ENCODE data around the gene PRKCE.

The PRKCE gene

GRCh38 chr2:45759310-45759851 lies 107.9 kb downstream of the PRKCE start:
- peak; percentile 71 for DNase-seq

- no peak for DNase-seq
Observed at GRCh38 chr2:45761635-45762034, 110.2 kb downstream of the PRKCE start.

GRCh38 chr2:45763255-45763654 lies 111.8 kb downstream of the PRKCE start:
- no peak for DNase-seq

GRCh38 chr2:45763797-45764196 lies 112.3 kb downstream of the PRKCE start:
- no peak for DNase-seq

- DNase-seq, result no peak
Observed at GRCh38 chr2:45765007-45765727, 113.7 kb downstream of the PRKCE start.

- DNase-seq, result peak; percentile 65
Observed at GRCh38 chr2:45765728-45766254, 114.3 kb downstream of the PRKCE start.

GRCh38 chr2:45768208-45768607 lies 116.7 kb downstream of the PRKCE start:
- DNase-seq, result no peak

GRCh38 chr2:45769056-45769455 lies 117.6 kb downstream of the PRKCE start:
- no peak for DNase-seq

- DNase-seq, result no peak
Observed at GRCh38 chr2:45769854-45770576, 118.5 kb downstream of the PRKCE start.

GRCh38 chr2:45770811-45771210 lies 119.3 kb downstream of the PRKCE start:
- DNase-seq, result no peak

- peak; percentile 53 for DNase-seq
Observed at GRCh38 chr2:45771261-45771660, 119.8 kb downstream of the PRKCE start.

GRCh38 chr2:45772038-45772437 lies 120.6 kb downstream of the PRKCE start:
- DNase-seq, result no peak

- no peak for DNase-seq
Observed at GRCh38 chr2:45773909-45774308, 122.4 kb downstream of the PRKCE start.

- no peak for DNase-seq
Observed at GRCh38 chr2:45774688-45775244, 123.3 kb downstream of the PRKCE start.

- DNase-seq, result no peak
Observed at GRCh38 chr2:45776160-45776955, 124.9 kb downstream of the PRKCE start.

GRCh38 chr2:45777996-45778719 lies 126.7 kb downstream of the PRKCE start:
- no peak for DNase-seq

- DNase-seq, result peak; percentile 58
Observed at GRCh38 chr2:45778720-45779171, 127.3 kb downstream of the PRKCE start.

- DNase-seq, result no peak
Observed at GRCh38 chr2:45780541-45781463, 129.3 kb downstream of the PRKCE start.

GRCh38 chr2:45781464-45781811 lies 130.0 kb downstream of the PRKCE start:
- no peak for DNase-seq

GRCh38 chr2:45782436-45782835 lies 131.0 kb downstream of the PRKCE start:
- DNase-seq, result no peak

- no peak for DNase-seq
Observed at GRCh38 chr2:45782986-45783385, 131.5 kb downstream of the PRKCE start.
